H1 (cell line): ENCODE results near the gene DUS1L. TPM values are rescaled to one million over a fixed set of nuclear protein-coding genes. Genes with fewer than 3 reads are reported as not detected.

Source experiments
- BCL11A ChIP-seq, 2 experiments: IDR thresholded peaks; one replicate each; pipeline ENCODE4 v1.6.1; 2011; ENCODE audit warnings: low read depth in 2 of 2, low read length in 2 of 2, mild to moderate bottlenecking in 2 of 2
- CBX5 ChIP-seq: fragments of 300-800, 300-1000 bp; sonication (generic); IDR thresholded peaks from 2 replicates; pipeline ENCODE4 v1.7.1; 2016; ENCODE audit warnings: antibody characterized with exemption, low read length, low read depth
- CEBPB ChIP-seq: IDR thresholded peaks from 2 replicates; pipeline ENCODE4 v1.6.1; 2012; ENCODE audit warnings: low read depth, low read length
- CREB1 ChIP-seq: IDR thresholded peaks from 2 replicates; pipeline ENCODE4 v1.6.1; 2012; ENCODE audit warnings: inconsistent platforms
- EZH2 ChIP-seq: fragments of 200-600 bp; sonication (generic); IDR thresholded peaks from 2 replicates; pipeline ENCODE4 v1.7.1; 2012; ENCODE audit warnings: low read depth, mild to moderate bottlenecking, moderate library complexity, low read length, inconsistent platforms; ENCODE audit not compliant: severe bottlenecking
- HDAC2 ChIP-seq, 2 experiments: fragments of 300-600 bp in 1 of 2; sonication (generic) in 1 of 2; IDR thresholded peaks; 2 replicates each; pipeline ENCODE4 v1.6.1; 2011 to 2012; ENCODE audit warnings: low read depth in 2 of 2, low read length in 2 of 2, mild to moderate bottlenecking in 2 of 2, moderate library complexity in 2 of 2, borderline replicate concordance in 1 of 2, inconsistent platforms in 1 of 2
- KDM5A ChIP-seq: fragments of 200-600 bp; IDR thresholded peaks from 2 replicates; pipeline ENCODE4 v1.7.1; 2012; ENCODE audit warnings: mild to moderate bottlenecking, low read length, inconsistent platforms, mixed read lengths
- NRF1 ChIP-seq: IDR thresholded peaks from 2 replicates; pipeline ENCODE4 v1.6.1; 2011; ENCODE audit warnings: mild to moderate bottlenecking, low read depth, low read length, improper control_type of control experiment
- POLR2A ChIP-seq, 2 experiments: IDR thresholded peaks; 1 replicate in 1 of 2; 2 replicates in 1 of 2; pipeline ENCODE4 v1.6.1; 2011; ENCODE audit warnings: low read depth in 2 of 2, low read length in 2 of 2, mild to moderate bottlenecking in 2 of 2; ENCODE audit errors: control extremely low read depth in 1 of 2
- SIN3A ChIP-seq, 2 experiments: IDR thresholded peaks in 1 of 2; conservative IDR thresholded peaks in 1 of 2; 2 replicates each; pipeline ENCODE4 v1.6.1; 2011 to 2012; ENCODE audit warnings: low read length in 2 of 2, improper control_type of control experiment in 1 of 2, low read depth in 1 of 2, mild to moderate bottlenecking in 1 of 2
- SIX5 ChIP-seq: IDR thresholded peaks from 2 replicates; pipeline ENCODE4 v1.6.1; 2011; ENCODE audit warnings: mild to moderate bottlenecking, low read depth, low read length
- SP4 ChIP-seq: IDR thresholded peaks from 2 replicates; pipeline ENCODE4 v1.6.1; 2012; ENCODE audit warnings: low read length, inconsistent platforms
- SUZ12 ChIP-seq: fragments of 200-600 bp; sonication (generic); IDR thresholded peaks from 2 replicates; pipeline ENCODE4 v1.6.1; 2012; ENCODE audit warnings: mild to moderate bottlenecking, inconsistent platforms, low read length, moderate library complexity, mixed read lengths
- TAF1 ChIP-seq: IDR thresholded peaks from 2 replicates; pipeline ENCODE4 v1.6.1; 2011; ENCODE audit warnings: mild to moderate bottlenecking, low read depth, low read length
- TCF12 ChIP-seq: IDR thresholded peaks from 2 replicates; pipeline ENCODE4 v1.6.1; 2011; ENCODE audit warnings: low read depth, mild to moderate bottlenecking, low read length
- TEAD4 ChIP-seq: IDR thresholded peaks from 2 replicates; pipeline ENCODE4 v1.6.1; 2012; ENCODE audit warnings: low read depth, low read length, inconsistent platforms, mixed read lengths
- USF2 ChIP-seq: IDR thresholded peaks from 2 replicates; pipeline ENCODE4 v1.6.1; 2011; ENCODE audit warnings: low read length, improper control_type of control experiment
- ZNF274 ChIP-seq: IDR thresholded peaks from 2 replicates; pipeline ENCODE4 v1.7.0; 2012; ENCODE audit warnings: low read length, borderline replicate concordance; ENCODE audit errors: extremely low read depth
- polyA plus RNA-seq, 7 experiments: library from polyadenylated mRNA; depleted of rRNA in 3 of 7; stranded (reverse) in 5 of 7; unstranded in 2 of 7; fragments of >200 nt in 5 of 7; fragments of 200-250 nt in 2 of 7; gene quantifications; 1 replicate in 5 of 7; 2 replicates in 1 of 7; 4 replicates in 1 of 7; pipeline versions ENCODE4 v1.2.1 to v1.2.3, GENCODE V29; 2011 to 2013; ENCODE audit warnings: missing spikeins in 2 of 7, mixed read lengths in 2 of 7
- total RNA-seq: library from RNA; stranded (reverse); fragmentation: NEBNext Ultra II Directional; extraction: Animal tissue kit (Norgen Biotek cat#: 25700); gene quantifications from 2 replicates; pipeline ENCODE4 v1.2.1, GENCODE V29; 2021
- TF ChIP-seq, protein P1 (sequence below): IDR thresholded peaks from 2 replicates; pipeline ENCODE4 v1.6.1; 2012; ENCODE audit warnings: inconsistent platforms
- TF ChIP-seq, protein P2 (sequence below), 3 experiments: IDR thresholded peaks; 1 replicate in 2 of 3; 2 replicates in 1 of 3; pipeline versions ENCODE4 v1.5.1 to v1.6.1; 2011; ENCODE audit warnings: low read length in 3 of 3, mild to moderate bottlenecking in 3 of 3, inconsistent platforms in 2 of 3, low read depth in 1 of 3, moderate library complexity in 1 of 3; ENCODE audit not compliant: insufficient read depth in 1 of 3; ENCODE audit errors: control extremely low read depth in 1 of 3

Gene DUS1L
- total and polyA plus RNA-seq, 2 of the 8 experiments (the other 6 are each of a cell fraction or from before 2014, with no cell fraction given) = 34.5 to 69.1 TPM

DNA sequence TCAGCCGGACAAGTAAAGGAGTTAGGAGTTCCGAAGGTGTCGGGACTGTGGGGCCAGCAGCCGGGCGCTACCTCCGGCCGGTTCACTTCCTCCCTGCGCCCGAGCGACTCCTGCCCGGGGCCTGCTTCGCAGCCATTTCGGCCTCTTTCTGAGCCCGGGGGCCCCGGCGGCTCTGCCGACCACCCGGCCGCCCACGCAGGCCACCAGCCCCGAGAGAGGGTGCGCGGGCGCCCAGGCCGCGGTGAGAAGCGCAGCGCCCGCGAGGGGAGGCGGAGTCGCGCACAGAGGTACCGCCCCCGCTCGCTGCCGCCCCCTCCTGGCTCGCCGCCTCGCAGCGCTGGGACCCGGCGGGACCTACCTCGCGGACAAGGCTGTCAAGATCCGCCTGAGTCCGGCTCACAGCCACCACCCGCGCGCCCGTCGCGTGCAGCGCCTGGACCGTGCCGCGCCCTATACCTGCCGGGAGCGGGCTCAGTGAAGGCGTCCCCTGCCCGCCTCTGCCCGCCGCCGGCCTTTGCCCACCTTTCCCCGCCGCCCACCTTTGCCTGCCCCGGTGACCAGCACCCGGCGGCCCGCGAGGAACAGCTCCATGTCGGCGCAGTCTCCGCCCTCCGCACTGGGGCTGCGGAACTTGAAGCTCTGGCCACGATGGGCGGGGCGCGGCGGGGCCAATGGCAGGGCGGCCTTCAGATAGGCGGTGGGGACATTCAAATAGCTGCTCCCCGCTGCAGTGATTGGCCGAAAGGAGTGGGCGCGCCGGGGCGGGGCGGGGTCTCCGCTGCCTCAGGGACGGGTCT lies 28.3 kb downstream of the DUS1L start, which contains the start of gene DCXR (continued):
- TF ChIP-seq SIX5 = no peak
- peak in 1 of 2 experiments; percentile 83; a peak in 2 of 3 replicates for TF ChIP-seq POLR2A (IDR thresholded peaks at IDR 0.05; ENCODE audit: control extremely low read depth in 1 of 2, low read depth in 2 of 2, low read length in 2 of 2)
- TF ChIP-seq CEBPB = no peak
- no peak for TF ChIP-seq EZH2
- TF ChIP-seq SIN3A (conservative IDR thresholded peaks at IDR 0.05 in 1 of 2, IDR thresholded peaks at IDR 0.05 in 1 of 2; ENCODE audit: low read depth in 1 of 2, low read length in 2 of 2) = peak; percentile 86; a peak in 3 of 4 replicates
- TF ChIP-seq HDAC2 (IDR thresholded peaks at IDR 0.05; ENCODE audit: borderline replicate concordance in 1 of 2, low read depth in 2 of 2, low read length in 2 of 2) = peak in 1 of 2 experiments; percentile 80; a peak in 1 of 4 replicates
- no peak for TF ChIP-seq TCF12
- no peak for TF ChIP-seq KDM5A
- TF ChIP-seq CBX5 = no peak
- TF ChIP-seq SP4 = peak; percentile 62; the same call in 1 of the 2 replicates
- TF ChIP-seq BCL11A (IDR thresholded peaks at IDR 0.05; ENCODE audit: low read depth in 2 of 2, low read length in 2 of 2) = no peak
- TF ChIP-seq, protein P1, sequence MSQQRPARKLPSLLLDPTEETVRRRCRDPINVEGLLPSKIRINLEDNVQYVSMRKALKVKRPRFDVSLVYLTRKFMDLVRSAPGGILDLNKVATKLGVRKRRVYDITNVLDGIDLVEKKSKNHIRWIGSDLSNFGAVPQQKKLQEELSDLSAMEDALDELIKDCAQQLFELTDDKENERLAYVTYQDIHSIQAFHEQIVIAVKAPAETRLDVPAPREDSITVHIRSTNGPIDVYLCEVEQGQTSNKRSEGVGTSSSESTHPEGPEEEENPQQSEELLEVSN = peak; percentile 42; the same call in 1 of the 2 replicates
- peak; percentile 39; the same call in 1 of the 2 replicates for TF ChIP-seq CREB1
- no peak for TF ChIP-seq ZNF274
- no peak for TF ChIP-seq NRF1
- TF ChIP-seq SUZ12 = no peak
- no peak for TF ChIP-seq USF2
- TF ChIP-seq TEAD4 = no peak
- TF ChIP-seq, protein P2, sequence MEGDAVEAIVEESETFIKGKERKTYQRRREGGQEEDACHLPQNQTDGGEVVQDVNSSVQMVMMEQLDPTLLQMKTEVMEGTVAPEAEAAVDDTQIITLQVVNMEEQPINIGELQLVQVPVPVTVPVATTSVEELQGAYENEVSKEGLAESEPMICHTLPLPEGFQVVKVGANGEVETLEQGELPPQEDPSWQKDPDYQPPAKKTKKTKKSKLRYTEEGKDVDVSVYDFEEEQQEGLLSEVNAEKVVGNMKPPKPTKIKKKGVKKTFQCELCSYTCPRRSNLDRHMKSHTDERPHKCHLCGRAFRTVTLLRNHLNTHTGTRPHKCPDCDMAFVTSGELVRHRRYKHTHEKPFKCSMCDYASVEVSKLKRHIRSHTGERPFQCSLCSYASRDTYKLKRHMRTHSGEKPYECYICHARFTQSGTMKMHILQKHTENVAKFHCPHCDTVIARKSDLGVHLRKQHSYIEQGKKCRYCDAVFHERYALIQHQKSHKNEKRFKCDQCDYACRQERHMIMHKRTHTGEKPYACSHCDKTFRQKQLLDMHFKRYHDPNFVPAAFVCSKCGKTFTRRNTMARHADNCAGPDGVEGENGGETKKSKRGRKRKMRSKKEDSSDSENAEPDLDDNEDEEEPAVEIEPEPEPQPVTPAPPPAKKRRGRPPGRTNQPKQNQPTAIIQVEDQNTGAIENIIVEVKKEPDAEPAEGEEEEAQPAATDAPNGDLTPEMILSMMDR (IDR thresholded peaks at IDR 0.05; ENCODE audit: control extremely low read depth in 1 of 3, insufficient read depth in 1 of 3, low read depth in 1 of 3, low read length in 3 of 3) = peak; percentile 83 to 94 (median 85)
- TF ChIP-seq TAF1 = peak; percentile 68
